Stimulated activated naive CD4-positive, alpha-beta T cell (primary cell): ENCODE measurements around the gene JAK3.
"Not testable (repeated sequence)": the region's sequence is repeated elsewhere in the genome, so short reads cannot be mapped to it uniquely, and the experiment has no call there.

Experiments
- DNase-seq, 6 experiments: peaks; one replicate each; lab custom pipeline; 2025; lab: John Stamatoyannopoulos, UW

The JAK3 gene

DNA sequence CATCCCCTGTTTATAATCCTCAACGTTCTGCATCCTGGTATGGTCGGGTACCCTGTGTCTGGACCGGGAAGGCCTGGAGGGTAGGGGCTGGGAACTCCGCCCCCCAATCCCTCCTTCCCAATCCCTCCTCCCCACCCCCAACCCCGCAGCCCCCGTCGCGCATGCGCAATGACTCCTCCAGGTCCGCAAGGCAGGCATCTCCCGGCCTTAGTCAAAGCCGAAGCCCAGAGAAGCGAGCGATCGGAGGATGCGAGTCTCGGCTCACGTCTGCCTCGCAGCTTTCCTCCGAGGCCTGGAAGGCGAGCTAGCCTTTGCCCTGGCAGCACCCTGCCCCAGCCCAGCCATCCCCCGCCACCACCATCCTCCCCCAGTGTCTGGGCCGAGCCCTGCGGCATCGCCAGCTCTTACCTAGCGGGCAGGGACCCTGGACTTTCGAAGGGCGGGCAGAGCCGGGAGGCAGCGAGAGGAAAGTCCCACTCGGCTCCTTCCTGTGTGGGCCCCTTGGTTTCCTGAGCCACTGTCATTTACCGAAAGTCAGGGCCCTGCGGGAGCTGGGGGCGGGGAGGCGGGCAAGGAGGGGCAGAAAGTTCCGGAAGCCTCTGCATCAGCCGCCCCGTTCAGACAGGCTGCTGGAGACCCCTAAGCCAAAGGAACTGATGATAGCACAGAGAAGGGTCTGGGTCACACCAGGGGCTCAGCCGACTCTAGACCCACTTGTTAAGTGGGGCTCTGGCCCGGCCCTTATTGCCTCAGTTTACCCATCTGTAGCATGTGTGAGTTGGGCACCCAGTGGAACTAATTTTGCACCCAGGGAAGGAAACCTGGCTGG, at the start of gene JAK3:
JAK3 (minus strand) TSS at position 445 of the 829 bp plus-strand sequence. CDS start 3,565 bp downstream, outside the sequence.
- DNase-seq, result peak; percentile 73 to 90 (median 82)

DNA sequence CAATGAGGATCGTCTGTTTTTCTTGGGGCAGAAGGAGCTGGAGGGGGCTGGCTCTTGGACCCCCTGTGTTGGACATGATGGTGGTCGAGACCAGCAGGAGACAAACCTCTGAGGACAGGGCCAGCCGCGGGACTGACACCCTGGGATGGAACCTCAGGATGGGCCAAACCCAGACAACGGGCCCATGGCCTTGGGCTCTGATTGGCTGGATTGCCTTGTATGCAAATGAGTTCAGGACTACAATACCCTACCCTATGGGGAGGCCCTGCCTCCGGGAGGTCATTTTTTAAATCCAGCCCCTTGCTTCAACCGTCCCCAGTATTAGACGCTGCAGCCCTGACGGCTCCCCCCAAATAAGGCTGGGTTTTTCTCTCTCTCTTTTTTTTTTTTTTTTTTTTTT, 46.0 kb upstream of the JAK3 start:
- DNase-seq, result no peak

DNA sequence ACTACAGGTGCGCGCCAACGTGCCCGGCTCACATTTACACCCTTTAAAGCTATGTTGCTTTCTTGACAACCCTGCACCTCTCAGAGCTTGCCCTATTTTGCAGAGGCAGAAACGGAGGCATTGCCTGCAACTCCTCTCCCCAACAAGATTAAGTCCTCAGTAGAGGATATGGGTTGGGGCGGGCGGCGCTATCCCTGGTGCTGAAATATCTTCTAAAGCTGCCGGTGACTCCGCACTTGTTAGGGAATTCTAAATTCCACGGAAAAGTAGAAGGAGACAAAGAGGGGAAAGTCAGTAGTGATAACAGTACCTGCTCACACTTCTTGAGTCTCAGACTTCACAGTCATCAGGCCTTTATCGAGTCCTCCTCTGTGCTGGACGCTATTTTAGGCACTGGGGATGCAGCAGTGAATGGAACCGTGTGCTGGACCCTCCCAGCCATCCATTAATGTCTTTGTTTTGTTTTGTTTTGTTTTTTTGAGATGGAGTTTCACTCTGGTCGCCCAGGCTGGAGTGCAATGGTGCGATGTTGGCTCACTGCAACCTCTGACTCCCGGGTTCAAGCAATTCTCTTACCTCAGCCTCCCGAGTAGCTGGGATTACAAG, 41.9 kb upstream of the JAK3 start:
- DNase-seq, result no peak

DNA sequence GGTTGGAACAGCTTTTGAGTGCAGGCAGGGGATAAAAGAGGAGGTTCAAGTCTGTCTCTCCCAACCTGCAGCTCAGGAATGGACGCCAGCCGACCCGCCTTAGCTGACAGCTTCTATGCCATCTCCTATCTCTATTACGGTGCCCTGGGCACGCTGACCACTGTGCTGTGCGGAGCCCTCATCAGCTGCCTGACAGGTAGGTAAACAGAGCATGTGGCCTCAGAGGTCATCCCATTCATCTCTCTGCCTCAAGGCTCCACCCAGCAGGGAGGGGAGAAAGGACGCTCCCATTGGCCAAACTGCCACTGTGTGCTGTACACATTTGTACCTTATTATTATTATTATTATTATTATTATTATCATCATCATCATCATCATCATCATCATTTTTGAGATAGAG, 40.5 kb upstream of the JAK3 start:
- no peak for DNase-seq

DNA sequence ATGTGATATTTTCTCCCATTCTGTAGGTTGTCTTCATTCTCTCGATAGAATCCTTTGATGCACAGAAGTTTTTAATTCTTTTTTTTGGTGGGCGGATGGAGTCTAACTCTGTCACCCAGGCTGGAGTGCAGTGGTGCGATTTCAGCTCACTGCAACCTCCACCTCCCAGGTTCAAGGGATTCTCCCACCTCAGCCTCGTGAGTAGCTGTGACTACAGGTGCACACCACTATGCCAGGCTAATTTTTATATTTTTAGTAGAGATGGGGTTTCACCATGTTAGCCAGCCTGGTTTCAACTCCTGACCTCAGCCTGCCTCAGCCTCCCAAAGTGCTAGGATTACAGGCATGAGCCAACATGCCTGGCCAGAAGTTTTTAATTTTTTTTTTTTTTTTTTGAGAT, 39.4 kb upstream of the JAK3 start:
- DNase-seq, result not testable (repeated sequence)

DNA sequence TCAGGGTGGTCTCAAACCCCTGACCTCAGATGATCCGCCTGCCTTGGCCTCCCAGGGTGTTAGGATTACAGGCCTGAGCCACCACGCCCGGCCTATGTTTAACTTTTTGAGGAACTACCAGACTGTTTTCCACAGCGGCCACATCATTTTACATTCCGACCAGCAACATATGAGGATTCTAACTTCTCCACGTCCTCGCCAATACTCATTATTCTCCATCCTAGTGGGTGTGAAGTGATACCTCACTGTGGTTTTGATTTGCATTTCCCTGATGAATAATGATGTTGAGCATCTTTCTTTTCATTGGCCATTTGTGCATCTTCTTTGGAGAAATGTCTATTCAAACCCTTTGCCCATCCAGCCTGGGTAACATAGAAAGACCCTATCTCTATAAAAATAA, 38.7 kb upstream of the JAK3 start:
- DNase-seq, result no peak

DNA sequence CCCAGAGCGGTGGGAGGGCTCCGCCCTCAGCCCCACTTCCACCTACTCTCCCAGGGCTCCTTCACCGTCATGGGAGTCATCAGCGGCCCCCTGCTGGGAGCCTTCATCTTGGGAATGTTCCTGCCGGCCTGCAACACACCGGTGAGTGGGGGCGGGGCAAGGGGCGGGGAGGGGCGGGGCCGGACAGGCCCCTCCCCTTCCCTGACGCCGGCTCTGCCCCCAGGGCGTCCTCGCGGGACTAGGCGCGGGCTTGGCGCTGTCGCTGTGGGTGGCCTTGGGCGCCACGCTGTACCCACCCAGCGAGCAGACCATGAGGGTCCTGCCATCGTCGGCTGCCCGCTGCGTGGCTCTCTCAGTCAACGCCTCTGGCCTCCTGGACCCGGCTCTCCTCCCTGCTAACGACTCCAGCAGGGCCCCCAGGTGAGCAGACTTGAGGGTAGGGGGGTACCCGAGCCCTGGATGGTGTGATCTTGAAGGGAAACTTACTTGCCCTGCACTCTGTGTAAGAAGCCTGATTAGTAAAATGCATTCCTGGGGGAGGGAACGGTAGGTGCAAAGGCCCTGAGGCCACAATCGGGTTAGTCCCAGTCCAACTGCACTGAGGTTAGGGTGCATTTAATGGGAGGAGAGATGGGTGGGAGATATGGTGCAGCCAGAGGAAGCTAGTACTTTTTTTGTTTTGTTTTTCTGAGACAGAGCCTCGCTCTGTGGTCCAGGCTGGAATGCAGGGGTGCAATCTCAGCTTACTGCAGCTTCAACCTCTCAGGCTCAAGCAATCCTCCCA, 36.0 kb upstream of the JAK3 start:
- no peak for DNase-seq

DNA sequence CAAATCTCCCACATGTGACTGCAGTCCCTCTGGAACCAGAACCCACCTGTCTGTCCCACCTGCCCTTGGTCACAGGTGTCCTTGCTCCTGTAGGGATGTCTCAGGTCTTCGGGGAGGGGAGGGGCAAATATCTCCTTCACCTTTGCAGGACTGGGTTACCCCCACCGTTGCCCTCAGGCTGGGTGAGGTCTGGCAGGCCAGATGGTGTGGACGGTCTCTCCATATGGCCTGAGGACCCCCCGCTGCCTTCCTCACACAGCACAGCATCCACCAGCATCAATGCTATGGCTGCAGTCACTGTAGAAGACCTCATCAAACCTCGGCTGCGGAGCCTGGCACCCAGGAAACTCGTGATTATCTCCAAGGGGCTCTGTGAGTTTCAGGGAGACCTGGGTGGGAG, 33.9 kb upstream of the JAK3 start:
- DNase-seq, result no peak

DNA sequence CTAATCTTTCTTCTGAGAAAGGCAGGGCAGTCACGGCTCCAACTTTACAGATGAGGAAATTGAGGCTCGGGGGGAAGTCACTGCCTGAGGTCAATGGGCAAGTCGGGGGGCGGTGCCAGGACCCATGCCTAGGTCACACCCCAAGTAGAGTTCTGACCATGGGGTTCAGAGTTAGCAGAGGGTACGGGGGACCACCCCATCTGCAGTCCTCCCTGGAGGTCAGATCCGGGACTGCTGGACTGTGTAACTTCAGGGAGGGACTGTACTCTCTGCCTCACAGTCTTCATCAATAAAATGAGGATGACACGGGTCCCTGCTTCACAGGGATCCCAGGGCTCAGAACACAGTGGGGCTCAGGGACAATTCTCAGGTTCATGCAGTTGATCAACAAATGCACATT, 31.7 kb upstream of the JAK3 start:
- DNase-seq, result no peak

DNA sequence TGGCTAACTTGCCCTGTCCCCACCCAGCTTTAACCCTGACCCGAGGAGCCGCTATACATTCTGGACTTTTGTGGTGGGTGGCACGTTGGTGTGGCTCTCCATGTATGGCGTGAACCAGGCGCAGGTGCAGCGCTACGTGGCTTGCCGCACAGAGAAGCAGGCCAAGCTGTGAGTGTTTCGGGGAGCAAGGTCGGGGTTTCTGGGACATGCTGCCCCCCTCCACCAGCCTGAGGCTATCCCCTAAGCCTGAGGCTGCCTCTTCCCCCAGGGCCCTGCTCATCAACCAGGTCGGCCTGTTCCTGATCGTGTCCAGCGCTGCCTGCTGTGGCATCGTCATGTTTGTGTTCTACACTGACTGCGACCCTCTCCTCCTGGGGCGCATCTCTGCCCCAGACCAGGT, 29.9 kb upstream of the JAK3 start:
- DNase-seq, result no peak

DNA sequence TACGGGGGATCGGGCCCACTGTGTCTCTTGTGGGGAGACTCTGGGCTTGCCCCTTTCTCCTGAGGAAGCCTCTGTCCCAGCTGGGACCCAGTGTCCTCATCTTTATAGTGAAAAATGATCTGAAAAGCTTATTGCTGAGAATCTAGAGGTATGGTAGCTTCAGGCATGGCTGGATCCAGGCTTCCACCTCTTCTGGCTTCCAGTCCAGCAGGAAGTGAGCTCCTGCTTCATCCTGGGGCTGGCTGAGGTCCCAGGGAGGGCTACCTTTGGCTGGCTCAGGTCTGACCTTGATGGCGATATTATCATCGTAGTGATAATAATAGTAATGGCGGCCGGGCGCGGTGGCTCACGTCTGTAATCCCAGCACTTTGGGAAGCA, 27.0 kb upstream of the JAK3 start:
- DNase-seq, result no peak

DNA sequence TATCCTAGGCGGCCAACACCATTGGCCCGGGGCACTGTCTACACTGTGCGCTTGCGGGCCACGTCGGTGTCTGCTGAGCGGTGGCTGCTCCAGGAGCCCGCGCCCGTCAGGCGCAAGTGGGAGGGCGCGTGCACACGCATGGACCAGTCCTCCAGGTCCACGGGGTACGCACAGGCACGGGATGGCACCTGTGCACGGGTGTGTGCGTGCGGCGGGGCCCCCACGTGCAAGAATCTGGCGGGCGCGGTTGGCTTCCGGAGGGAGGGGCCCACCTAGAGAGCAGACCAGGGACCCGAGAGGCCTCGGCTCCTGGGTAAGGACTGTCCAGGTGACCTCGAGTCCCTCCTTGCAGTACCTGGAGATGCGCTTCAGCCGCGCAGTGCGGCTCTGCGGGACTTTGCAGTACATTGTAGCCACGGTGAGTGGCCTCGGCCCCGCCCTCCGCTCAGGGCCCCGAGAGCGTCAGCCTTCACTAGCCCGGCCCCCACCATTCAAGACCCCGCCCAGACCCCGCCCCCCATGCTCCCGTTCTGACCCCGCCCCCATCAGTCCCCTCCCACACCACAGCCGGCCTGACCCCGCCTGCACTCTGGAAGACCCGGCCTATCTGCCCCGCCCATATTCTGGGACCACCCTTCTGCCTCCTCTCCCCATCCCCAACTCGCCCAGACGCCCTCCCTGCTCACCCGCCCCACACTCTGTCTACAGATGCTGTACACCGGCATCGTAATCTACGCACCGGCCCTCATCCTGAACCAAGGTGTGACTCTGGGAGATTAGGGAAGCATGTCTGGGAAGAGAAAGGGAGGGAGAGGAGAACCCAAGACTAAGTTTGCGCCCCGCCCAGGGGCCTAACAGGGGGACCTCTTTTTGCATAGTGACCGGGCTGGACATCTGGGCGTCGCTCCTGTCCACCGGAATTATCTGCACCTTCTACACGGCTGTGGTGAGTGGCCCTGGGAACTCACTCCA, 26.3 kb upstream of the JAK3 start:
- DNase-seq, result peak; percentile 69 to 84 (median 72)

DNA sequence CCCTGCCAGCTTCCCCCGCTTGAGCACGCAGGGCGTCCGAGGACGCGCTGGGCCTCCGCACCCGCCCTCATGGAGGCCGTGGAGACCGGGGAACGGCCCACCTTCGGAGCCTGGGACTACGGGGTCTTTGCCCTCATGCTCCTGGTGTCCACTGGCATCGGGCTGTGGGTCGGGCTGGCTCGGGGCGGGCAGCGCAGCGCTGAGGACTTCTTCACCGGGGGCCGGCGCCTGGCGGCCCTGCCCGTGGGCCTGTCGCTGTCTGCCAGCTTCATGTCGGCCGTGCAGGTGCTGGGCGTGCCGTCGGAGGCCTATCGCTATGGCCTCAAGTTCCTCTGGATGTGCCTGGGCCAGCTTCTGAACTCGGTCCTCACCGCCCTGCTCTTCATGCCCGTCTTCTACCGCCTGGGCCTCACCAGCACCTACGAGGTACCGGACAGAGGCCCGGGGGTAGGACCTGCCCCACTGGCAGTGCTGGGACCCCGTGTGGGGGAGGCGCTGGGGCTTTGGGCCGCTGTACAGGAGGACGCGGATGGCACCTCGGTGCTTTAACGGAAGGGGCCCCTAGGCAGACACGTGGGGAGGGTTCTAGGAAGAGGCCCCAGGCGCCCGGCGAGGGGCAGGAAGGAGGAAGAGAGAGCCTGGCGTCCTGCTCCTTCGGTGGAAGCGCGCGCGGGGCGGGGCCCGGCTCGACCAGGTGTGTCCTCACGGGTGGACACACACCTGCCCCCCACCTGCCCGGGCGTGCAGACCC, 24.6 kb upstream of the JAK3 start:
- peak in 5 of 6 experiments; percentile 9 to 67 (median 26) for DNase-seq

DNA sequence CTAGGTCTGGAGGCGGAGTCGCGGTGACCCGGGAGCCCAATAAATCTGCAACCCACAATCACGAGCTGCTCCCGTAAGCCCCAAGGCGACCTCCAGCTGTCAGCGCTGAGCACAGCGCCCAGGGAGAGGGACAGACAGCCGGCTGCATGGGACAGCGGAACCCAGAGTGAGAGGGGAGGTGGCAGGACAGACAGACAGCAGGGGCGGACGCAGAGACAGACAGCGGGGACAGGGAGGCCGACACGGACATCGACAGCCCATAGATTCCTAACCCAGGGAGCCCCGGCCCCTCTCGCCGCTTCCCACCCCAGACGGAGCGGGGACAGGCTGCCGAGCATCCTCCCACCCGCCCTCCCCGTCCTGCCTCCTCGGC, 24.1 kb upstream of the JAK3 start, which contains the start of gene SLC5A5:
SLC5A5 (plus strand) TSS at position 68 of the 373 bp plus-strand sequence. CDS start 375 bp downstream, outside the sequence.
- DNase-seq, result peak in 2 of 6 experiments; percentile 5 to 46

DNA sequence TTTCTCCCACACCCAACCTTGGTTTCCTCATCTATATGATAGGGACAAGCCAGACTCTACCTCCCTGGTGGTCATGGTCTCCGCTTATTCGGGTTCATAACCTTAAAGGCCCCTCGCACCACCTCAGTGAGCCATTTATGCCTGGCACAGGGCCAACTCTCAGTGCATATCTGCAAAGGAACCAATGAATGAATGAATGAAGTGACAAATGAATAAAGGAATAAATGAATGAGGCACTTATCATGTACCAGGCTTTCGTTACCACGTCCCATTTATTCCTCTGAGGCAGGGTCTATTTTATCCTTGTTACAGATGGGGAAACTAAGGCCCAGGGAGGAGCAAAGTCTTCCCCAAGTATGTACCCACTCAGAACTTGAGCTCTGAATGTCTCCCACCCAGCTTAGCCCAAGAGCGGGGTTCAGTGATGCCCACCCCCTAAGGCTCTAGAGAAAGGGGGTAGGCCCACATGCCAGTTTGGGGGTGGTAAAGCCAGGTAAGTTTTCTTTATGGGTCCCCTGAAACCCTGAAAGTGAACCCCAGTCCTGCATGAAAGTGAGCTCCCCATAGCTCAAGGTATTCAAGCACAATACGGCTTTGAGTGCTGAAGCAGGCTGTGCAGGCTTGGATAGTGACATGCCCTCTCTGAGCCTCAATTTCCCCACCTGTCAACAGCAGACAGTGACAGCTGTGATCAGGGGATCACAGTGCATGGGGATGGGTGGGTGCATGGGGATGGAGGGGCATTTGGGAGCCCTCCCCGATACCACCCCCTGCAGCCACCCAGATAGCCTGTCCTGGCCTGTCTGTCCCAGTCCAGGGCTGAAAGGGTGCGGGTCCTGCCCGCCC, 23.5 kb upstream of the JAK3 start:
- DNase-seq, result no peak

DNA sequence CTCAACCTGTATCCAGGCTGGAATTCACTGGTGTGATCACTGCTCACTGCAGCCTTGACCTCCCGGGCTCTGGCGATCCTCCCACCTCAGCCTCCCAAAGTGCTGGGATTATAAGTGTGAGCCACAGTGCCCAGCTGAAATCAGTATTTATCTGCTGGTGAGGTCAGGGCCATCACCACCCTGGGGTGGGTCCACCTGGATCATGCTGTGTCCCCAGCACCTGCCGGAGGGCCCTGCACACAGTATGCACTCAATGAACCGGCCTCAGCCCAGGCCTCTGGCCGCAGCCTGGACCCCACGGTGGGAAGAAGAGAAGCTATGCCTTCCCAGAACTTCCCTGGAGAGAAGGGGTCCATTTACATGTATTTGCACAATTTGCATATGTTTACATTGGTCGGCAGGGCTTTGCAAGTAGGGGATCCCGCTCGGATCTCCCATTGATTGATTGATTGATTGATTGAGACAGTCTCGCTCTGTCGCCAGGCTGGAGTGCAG, 21.4 kb upstream of the JAK3 start:
- no peak for DNase-seq

DNA sequence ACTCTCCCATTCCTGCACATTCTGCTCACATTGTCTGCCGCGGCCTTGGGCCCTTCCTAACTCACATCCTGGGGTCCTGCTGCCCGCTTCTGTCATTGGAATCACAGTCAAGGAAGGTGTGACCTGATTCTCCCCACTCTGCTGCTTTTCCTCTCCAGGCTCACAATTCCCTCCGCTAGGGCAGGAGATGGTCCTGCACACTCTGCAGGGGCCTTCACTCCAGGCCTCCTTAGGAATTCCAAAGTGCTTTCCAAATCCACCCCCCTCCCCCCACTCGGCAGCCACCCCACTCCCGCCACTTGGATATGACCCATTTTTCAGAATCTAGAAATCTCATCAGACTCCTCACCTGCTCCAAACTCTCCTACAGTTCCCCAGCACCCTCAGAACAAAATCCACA, 20.9 kb upstream of the JAK3 start:
- DNase-seq, result no peak

DNA sequence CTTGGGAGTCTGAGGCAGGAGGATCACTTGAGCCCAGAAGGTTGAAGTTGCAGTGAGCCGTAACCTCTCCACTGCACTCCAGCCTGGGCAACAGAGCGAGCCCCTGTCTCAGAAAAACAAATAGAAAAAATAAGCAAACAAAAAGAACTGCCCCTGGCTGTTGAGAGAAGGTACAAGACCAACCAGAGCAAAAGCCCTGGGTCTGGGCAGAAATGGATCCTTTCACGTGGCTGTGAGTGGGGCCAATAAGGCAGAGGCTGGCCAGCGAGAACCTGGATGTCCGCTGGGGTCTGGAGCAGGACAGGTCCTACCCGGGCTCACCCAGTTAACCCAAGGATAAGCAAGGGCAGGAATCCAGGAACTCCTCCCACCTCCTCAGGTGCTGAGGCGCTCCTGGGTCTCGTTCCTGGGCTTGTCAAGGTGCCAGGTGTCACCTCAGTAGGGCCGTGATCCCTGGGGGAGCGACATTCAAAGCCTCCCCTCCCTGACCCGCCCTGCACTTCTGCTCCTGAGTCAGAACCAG, 19.2 kb upstream of the JAK3 start:
- DNase-seq, result no peak

DNA sequence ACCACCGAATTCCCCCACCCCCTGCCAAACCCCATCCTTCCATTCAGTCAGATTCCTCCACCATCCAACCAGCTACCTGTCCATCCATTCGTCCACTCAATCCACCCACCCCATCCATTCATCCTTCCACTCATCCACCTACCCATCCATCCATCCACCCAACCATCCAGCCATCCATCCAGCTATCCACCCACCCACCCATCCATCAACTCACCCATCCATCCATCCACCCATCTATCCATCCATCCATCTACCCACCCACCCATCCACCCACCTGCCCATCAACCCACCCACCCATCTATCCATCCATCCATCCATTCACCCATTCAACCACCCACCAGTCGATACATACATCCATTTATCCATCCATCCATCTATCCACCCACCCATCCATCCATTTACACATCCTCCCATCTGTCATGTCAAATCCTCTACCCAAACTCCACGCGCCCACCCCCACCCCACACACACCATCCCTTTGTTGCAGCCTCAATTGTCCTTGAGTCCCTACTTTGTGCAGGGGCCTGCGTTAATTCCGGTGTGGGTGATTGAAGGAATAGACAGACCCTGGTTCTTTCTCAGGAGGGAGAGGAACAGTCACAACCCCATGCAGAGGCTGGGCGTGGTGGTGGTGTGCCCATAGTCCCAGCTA, 18.7 kb upstream of the JAK3 start:
- no peak for DNase-seq
